Activated CD4-positive, alpha-beta memory T cell treated with anti-CD3 and anti-CD28 coated beads, Interleukin-2, amount 10 ng/mL, durations not matched to agents 7 days and 5 days (primary cell): ENCODE measurements around the gene IL6ST. TPM values are rescaled to one million over a fixed set of nuclear protein-coding genes. Genes with fewer than 3 reads are reported as not detected.
A peak's percentile ranks its signal among the peaks of the same experiment; 100 is the strongest.
"Not testable (repeated sequence)": the region's sequence is repeated elsewhere in the genome, so short reads cannot be mapped to it uniquely, and the experiment has no call there.

Experiments used
- CTCF ChIA-PET: fragments of 350-600 bp; sonication (Branson Sonifier 250); formaldehyde crosslinking; loops from one replicate; lab custom pipeline; 2021; ENCODE audit warnings: antibody characterized with exemption, inconsistent platforms; lab: Charles Lee
- POLR2A ChIA-PET: fragments of 350-600 bp; sonication (Branson Sonifier 250); formaldehyde crosslinking; loops from one replicate; lab custom pipeline; 2021; ENCODE audit warnings: antibody characterized with exemption; lab: Charles Lee
- DNase-seq: peaks from one replicate; pipeline ENCODE4 v3.0.0-alpha.2; 2020
- H3K27ac Mint-ChIP-seq: one replicate; pipeline ENCODE4 v1.8.0; 2021; ENCODE audit warnings: mild to moderate bottlenecking, mixed read lengths
- H3K27me3 Mint-ChIP-seq: one replicate; pipeline ENCODE4 v1.8.0; 2021; ENCODE audit warnings: mixed read lengths
- H3K36me3 Mint-ChIP-seq: one replicate; pipeline ENCODE4 v1.8.0; 2021; ENCODE audit warnings: low read depth, mixed read lengths
- H3K4me1 Mint-ChIP-seq: one replicate; pipeline ENCODE4 v1.8.0; 2021; ENCODE audit warnings: mixed read lengths
- H3K4me3 Mint-ChIP-seq: one replicate; pipeline ENCODE4 v1.8.0; 2021; ENCODE audit warnings: mild to moderate bottlenecking, mixed read lengths
- H3K9me3 Mint-ChIP-seq: one replicate; pipeline ENCODE4 v1.8.0; 2021; ENCODE audit warnings: mixed read lengths
- total RNA-seq, 2 experiments: library from RNA; stranded (reverse); gene quantifications; one replicate each; pipeline ENCODE4 v1.2.3, GENCODE V29; 2021

Gene IL6ST
- total RNA-seq, 2 experiments from 2014 or later, result 51.0 to 53.4 TPM

DNA sequence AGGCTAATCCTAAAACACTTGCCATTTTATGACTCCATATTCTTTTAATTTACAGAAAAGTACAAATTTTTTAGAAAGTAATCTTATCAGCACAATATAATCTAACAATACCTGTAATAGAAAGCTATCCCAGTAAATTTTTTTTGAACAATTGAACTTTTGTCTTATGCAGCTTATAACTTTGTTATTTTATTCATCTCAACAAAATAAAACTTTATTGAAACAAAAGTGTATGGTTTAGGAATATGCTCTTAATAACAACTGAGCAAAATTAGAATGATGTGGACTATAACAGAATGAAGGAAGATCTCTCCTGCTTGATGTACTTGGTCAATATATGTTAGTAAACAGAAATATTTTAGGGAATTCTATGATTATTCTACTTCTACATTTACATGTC lies 57.2 kb downstream of the IL6ST start:
- CTCF ChIA-PET, result interaction anchor here (1.1 to 4.6 kb wide), 13 partner anchors 7 to 962 kb away, joined by 3 to 96 read pairs (median 7); no protein-coding TSS in a partner anchor
- POLR2A ChIA-PET, result interaction anchor here (1.2 to 1.7 kb wide), 2 partner anchors 40 to 263 kb away, joined by 3 to 5 read pairs; no protein-coding TSS in a partner anchor

GRCh38 chr5:55936100-55936693 lies 58.6 kb downstream of the IL6ST start:
- POLR2A ChIA-PET, result interaction anchor here (0.8 to 2.3 kb wide), 6 partner anchors 13 to 879 kb away, joined by 3 to 15 read pairs (median 3); partner anchors contain the start of genes IL6ST and MAP3K1
- Mint-ChIP-seq H3K36me3 (peaks cover 29% of the 10 kb centered on the region), H3K9me3 (no peaks in the 10 kb centered on the region)

More for the DNA sequence above, 57.2 kb downstream of the IL6ST start:
- H3K27me3 Mint-ChIP-seq, H3K9me3 Mint-ChIP-seq, H3K4me3 Mint-ChIP-seq, DNase-seq, H3K27ac Mint-ChIP-seq, H3K4me1 Mint-ChIP-seq: not testable (repeated sequence)
- H3K36me3 Mint-ChIP-seq, result peaks cover 42% of the 10 kb centered on the region

DNA sequence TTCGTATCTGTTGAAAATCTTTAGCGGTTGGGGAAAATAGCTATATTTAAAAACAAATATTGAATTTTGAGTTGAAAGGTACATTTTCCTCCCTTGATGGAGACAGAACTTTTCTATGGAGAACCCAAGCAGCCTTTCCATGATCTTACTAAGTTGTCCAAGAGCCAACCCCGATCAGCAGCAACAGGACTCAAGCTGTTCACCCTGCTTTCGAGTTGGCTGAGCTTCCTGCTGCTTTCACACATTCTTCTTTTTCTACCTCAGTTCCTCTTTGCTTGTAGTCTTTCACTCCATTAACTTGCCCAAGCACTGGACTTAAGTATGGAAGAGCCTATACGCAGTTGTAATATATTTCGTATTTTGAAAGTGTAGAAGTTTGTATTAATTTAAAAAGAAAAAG lies 59.4 kb downstream of the IL6ST start:
- ChIA-PET POLR2A (interaction anchor here (2.3 kb wide), 1 partner anchor 12 kb away, joined by 15 read pairs; no protein-coding TSS in a partner anchor), CTCF (interaction anchor here (0.6 to 4.6 kb wide), 18 partner anchors 10 to 984 kb away, joined by 3 to 96 read pairs (median 6); no protein-coding TSS in a partner anchor)
- Mint-ChIP-seq H3K9me3 (no peaks in the 10 kb centered on the region), H3K27me3 (no peaks in the 10 kb centered on the region), H3K4me1 (peaks cover 6% of the 10 kb centered on the region), H3K4me3 (no peak overlapping the region), H3K36me3 (peaks cover 24% of the 10 kb centered on the region), H3K27ac (no peak overlapping the region)
- no peak for DNase-seq

More at GRCh38 chr5:55936100-55936693, 58.6 kb downstream of the IL6ST start:
- H3K27me3 Mint-ChIP-seq, result no peaks in the 10 kb centered on the region
- CTCF ChIA-PET, result interaction anchor here (0.6 to 4.6 kb wide), 52 partner anchors 9 to 1609 kb away, joined by 3 to 96 read pairs (median 4); no protein-coding TSS in a partner anchor
- H3K27ac Mint-ChIP-seq, result no peak overlapping the region
- no peak overlapping the region for H3K4me3 Mint-ChIP-seq
- peak; percentile 82 for DNase-seq
- peaks cover 6% of the 10 kb centered on the region for H3K4me1 Mint-ChIP-seq

DNA sequence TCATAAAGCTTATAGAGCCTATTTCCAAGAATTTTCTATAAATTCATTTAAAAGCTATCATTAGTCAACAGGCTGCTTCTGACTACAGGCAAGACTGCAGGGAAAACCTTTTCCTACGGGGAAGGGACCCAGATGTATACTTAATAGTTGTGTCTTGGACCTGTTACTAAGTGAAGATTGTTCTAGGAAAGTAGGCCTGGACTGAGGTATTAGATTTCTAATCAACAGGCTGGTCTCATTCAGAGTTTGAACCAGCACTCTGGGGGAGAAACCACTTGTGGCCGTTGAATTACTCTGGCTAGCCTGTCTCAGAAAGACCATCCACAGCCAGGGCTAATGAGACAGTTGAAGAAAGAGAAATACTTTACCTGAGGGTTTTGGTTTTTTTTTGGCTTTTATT lies 60.0 kb downstream of the IL6ST start:
- ChIA-PET POLR2A (interaction anchor here (2.3 kb wide), 1 partner anchor 12 kb away, joined by 15 read pairs; no protein-coding TSS in a partner anchor), CTCF (interaction anchor here (0.8 to 4.6 kb wide), 10 partner anchors 11 to 336 kb away, joined by 4 to 96 read pairs (median 6); no protein-coding TSS in a partner anchor)
- Mint-ChIP-seq H3K27ac (no peak overlapping the region), H3K36me3 (peaks cover 18% of the 10 kb centered on the region), H3K4me3 (no peak overlapping the region), H3K9me3 (no peaks in the 10 kb centered on the region), H3K4me1 (peaks cover 6% of the 10 kb centered on the region), H3K27me3 (no peaks in the 10 kb centered on the region)
- DNase-seq, result no peak

DNA sequence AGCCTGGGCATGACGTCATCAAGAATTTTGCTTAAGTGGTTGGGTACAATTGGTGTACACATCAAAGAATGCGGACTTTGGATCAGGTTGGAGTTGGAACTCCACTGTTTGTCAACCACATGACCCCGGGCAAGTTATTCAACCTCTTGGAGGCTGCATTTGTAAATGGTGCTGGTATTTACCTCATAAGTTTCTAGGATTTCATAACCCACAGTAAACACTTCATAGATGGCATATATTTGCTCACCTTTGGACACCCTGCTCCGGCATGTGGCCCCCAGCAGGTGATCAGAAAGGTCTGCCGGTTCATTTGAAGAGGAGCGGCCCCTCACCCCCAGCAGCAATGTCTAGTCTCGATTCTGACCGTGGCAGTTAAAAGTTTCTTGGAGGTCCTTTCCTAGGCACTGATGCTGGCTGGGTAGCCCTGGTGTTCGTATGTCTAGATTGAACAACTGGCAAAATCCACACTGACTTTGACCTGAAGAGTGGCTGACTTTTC lies 60.6 kb downstream of the IL6ST start:
- no peak for DNase-seq
- ChIA-PET CTCF (interaction anchor here (3.9 to 4.6 kb wide), 2 partner anchors 267 to 337 kb away, joined by 27 to 96 read pairs; no protein-coding TSS in a partner anchor), POLR2A (interaction anchor here (2.3 kb wide), 1 partner anchor 11 kb away, joined by 15 read pairs; no protein-coding TSS in a partner anchor)
- H3K4me3 Mint-ChIP-seq, result no peak overlapping the region
- no peaks in the 10 kb centered on the region for H3K9me3 Mint-ChIP-seq
- peaks cover 4% of the 10 kb centered on the region for H3K4me1 Mint-ChIP-seq
- H3K27ac Mint-ChIP-seq, result no peak overlapping the region
- peaks cover 13% of the 10 kb centered on the region for H3K36me3 Mint-ChIP-seq
- H3K27me3 Mint-ChIP-seq, result no peaks in the 10 kb centered on the region

GRCh38 chr5:55933377-55934114 lies 61.2 kb downstream of the IL6ST start:
- peaks cover 7% of the 10 kb centered on the region for H3K36me3 Mint-ChIP-seq
- no peaks in the 10 kb centered on the region for H3K27me3 Mint-ChIP-seq
- ChIA-PET CTCF (interaction anchor here (1.4 to 4.6 kb wide), 2 partner anchors 10 to 267 kb away, joined by 4 to 96 read pairs; no protein-coding TSS in a partner anchor), POLR2A (no interaction called here)
- peaks cover 4% of the 10 kb centered on the region for H3K4me1 Mint-ChIP-seq
- H3K4me3 Mint-ChIP-seq, result no peak overlapping the region
- no peak for DNase-seq
- no peaks in the 10 kb centered on the region for H3K9me3 Mint-ChIP-seq
- no peak overlapping the region for H3K27ac Mint-ChIP-seq

DNA sequence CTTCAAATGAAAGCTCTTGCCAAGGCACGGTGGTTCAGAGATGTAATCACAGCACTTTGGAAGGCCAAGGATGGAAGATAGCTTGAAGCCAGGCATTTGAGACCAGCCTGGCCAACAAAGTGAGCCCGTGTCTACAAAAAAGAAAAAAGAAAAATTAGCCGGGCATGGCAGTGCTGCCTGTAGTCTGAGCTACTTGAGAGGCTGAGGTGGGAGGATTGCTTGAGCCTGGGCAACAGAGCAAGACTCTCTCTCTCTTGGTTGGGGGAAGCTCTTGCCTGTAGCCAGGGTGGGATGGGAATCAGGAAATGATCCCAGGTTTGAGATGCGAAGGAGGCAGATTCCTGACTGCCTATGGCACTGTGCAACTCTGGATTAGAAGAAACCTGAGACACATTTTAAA lies 62.1 kb downstream of the IL6ST start:
- CTCF ChIA-PET, result interaction anchor here (1.1 to 1.4 kb wide), 2 partner anchors 10 to 268 kb away, joined by 3 to 4 read pairs; no protein-coding TSS in a partner anchor
- POLR2A ChIA-PET, result no interaction called here
- peaks cover 4% of the 10 kb centered on the region for H3K4me1 Mint-ChIP-seq
- H3K36me3 Mint-ChIP-seq, result peaks cover 7% of the 10 kb centered on the region
- H3K27me3 Mint-ChIP-seq, result no peaks in the 10 kb centered on the region
- H3K9me3 Mint-ChIP-seq, result no peaks in the 10 kb centered on the region
- no peak overlapping the region for H3K27ac Mint-ChIP-seq
- H3K4me3 Mint-ChIP-seq, result no peak overlapping the region
- no peak for DNase-seq

DNA sequence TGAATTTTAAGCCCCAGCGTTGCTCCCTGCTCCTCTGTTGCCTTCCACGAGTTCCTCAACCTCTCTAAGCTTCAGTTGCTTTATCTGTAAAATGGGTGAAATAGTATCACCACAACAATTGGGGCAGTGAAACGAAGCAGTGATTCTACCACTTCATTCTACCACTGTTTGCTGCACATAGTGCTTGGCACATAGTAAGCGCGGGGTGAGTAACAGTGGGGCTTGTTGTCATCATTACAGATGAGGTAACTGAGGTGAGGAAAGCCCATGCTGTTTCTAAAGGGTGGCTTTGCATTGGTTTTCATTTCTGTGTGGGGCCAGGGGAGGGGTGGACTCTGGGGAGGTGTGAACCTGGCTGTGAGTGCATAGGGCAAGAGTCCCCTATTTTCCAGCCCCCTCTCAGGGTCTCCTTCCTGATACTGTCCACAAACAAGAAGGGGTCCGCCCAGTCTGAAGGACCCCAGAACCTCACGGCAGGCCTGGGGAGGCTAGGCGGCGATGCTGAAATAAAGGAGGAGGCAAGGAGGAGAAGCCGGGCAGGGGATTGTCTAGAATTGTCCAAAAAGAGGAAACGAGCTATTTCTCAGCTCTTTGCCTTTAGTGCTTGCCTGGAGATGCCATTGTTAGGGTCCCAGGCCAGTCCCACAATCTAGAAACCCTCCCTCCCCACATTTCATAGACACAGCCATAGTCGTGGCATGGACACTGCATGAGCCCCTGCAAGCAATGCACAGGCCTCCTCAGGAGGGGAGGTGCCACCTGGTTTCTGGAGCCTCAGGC lies 65.6 kb downstream of the IL6ST start:
- H3K27me3 Mint-ChIP-seq, result no peaks in the 10 kb centered on the region

GRCh38 chr5:55927861-55928655 lies 66.7 kb downstream of the IL6ST start:
- Mint-ChIP-seq H3K27ac (no peak overlapping the region), H3K36me3 (no peaks in the 10 kb centered on the region), H3K27me3 (no peaks in the 10 kb centered on the region), H3K9me3 (no peaks in the 10 kb centered on the region), H3K4me3 (no peak overlapping the region), H3K4me1 (peaks cover 10% of the 10 kb centered on the region)
- DNase-seq, result no peak
- POLR2A ChIA-PET, result no interaction called here
- CTCF ChIA-PET, result interaction anchor here (1.5 kb wide), 1 partner anchor 9 kb away, joined by 4 read pairs; no protein-coding TSS in a partner anchor

More for the DNA sequence above, 65.6 kb downstream of the IL6ST start:
- Mint-ChIP-seq H3K4me3 (no peak overlapping the region), H3K4me1 (no peaks in the 10 kb centered on the region), H3K27ac (no peak overlapping the region), H3K36me3 (no peaks in the 10 kb centered on the region), H3K9me3 (no peaks in the 10 kb centered on the region)
- no peak for DNase-seq
- POLR2A ChIA-PET, result no interaction called here
- CTCF ChIA-PET, result no interaction called here

DNA sequence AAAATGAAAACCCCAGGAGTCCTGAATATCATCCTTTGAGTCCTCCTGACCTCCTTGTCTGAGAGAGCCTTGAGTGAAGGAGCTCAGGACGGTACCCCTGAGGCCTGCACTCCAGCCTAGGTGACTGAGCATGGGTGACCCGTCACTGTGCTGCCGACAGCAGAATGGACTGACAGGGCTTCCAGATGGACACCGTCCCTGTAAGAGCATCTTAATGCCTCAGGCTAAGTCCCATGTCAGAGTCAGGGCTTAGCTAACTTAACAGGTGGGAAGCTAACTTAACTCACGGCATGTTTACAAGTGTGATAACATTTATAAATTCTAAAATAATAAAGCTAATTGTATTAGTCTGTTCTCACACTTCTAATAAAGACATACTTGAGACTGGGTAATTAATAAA lies 68.3 kb downstream of the IL6ST start:
- POLR2A ChIA-PET, result no interaction called here
- Mint-ChIP-seq H3K36me3 (no peaks in the 10 kb centered on the region), H3K27ac (no peak overlapping the region), H3K27me3 (no peaks in the 10 kb centered on the region), H3K9me3 (no peaks in the 10 kb centered on the region), H3K4me3 (no peak overlapping the region), H3K4me1 (peaks cover 14% of the 10 kb centered on the region)
- CTCF ChIA-PET, result interaction anchor here (1.5 kb wide), 1 partner anchor 11 kb away, joined by 4 read pairs; no protein-coding TSS in a partner anchor
- DNase-seq, result no peak

DNA sequence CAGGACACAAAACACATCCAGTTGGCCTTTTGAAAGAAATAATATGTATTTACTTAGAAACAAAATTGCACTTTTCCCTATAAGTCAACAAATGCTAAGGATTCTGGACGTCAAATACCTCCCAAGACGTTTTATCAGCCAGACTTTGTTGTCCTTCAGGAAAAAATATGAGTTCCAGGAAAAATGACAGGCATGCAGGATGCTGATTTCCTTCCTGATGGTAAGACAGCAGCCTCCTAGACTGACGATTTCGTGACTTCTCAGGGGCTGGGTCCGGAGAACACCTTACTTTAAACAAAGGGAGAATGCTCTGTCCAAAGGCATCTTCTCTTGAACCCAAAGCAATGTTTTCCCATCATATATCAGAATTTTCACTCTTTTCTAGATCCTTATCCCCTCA lies 69.1 kb downstream of the IL6ST start:
- Mint-ChIP-seq H3K4me1 (peaks cover 15% of the 10 kb centered on the region), H3K9me3 (no peaks in the 10 kb centered on the region), H3K27me3 (no peaks in the 10 kb centered on the region), H3K27ac (no peak overlapping the region), H3K4me3 (no peak overlapping the region), H3K36me3 (no peaks in the 10 kb centered on the region)
- DNase-seq, result no peak
- ChIA-PET POLR2A (no interaction called here), CTCF (no interaction called here)
